ENCODE results near the gene RILPL1.
A peak's percentile ranks its signal among the peaks of the same experiment; 100 is the strongest.
"Not testable (repeated sequence)": the region's sequence is repeated elsewhere in the genome, so short reads cannot be mapped to it uniquely, and the experiment has no call there.

RILPL1 gene

GRCh38 chr12:123492339-123493039, 41.0 kb downstream of the RILPL1 start:
- not testable (repeated sequence) for DNase-seq

- no peak for DNase-seq
Observed at GRCh38 chr12:123491481-123491880, 42.0 kb downstream of the RILPL1 start.

- DNase-seq: no peak
Observed at GRCh38 chr12:123491056-123491455, 42.5 kb downstream of the RILPL1 start.

GRCh38 chr12:123490089-123490488, 43.4 kb downstream of the RILPL1 start:
- no peak for DNase-seq

GRCh38 chr12:123489580-123489979, 43.9 kb downstream of the RILPL1 start:
- no peak for DNase-seq

GRCh38 chr12:123488539-123489230, 44.8 kb downstream of the RILPL1 start:
- no peak for DNase-seq

- no peak for DNase-seq
Observed at GRCh38 chr12:123487428-123487827, 46.1 kb downstream of the RILPL1 start.

GRCh38 chr12:123485756-123486155, 47.8 kb downstream of the RILPL1 start:
- no peak for DNase-seq

- DNase-seq: no peak
Observed at GRCh38 chr12:123483602-123484248, 49.8 kb downstream of the RILPL1 start.

GRCh38 chr12:123482876-123483275, 50.6 kb downstream of the RILPL1 start:
- DNase-seq: no peak

GRCh38 chr12:123481251-123481650, 52.3 kb downstream of the RILPL1 start:
- DNase-seq: not testable (repeated sequence)

- no peak for DNase-seq
Observed at GRCh38 chr12:123479442-123480180, 53.9 kb downstream of the RILPL1 start.

GRCh38 chr12:123478762-123479161, 54.8 kb downstream of the RILPL1 start:
- no peak for DNase-seq

- no peak for DNase-seq
Observed at GRCh38 chr12:123478069-123478468, 55.5 kb downstream of the RILPL1 start.

- DNase-seq: no peak
Observed at GRCh38 chr12:123475246-123475703, 58.2 kb downstream of the RILPL1 start.

- DNase-seq: no peak
Observed at GRCh38 chr12:123474485-123475245, 58.9 kb downstream of the RILPL1 start.

GRCh38 chr12:123472438-123472849, 61.1 kb downstream of the RILPL1 start:
- DNase-seq: no peak

GRCh38 chr12:123471374-123472068, 62.0 kb downstream of the RILPL1 start:
- no peak for DNase-seq

- no peak for DNase-seq
Observed at GRCh38 chr12:123469978-123470377, 63.5 kb downstream of the RILPL1 start.

- DNase-seq: peak; percentile 50
Observed at GRCh38 chr12:123468786-123469185, 64.7 kb downstream of the RILPL1 start.

- DNase-seq: no peak
Observed at GRCh38 chr12:123465084-123465483, 68.4 kb downstream of the RILPL1 start.

- not testable (repeated sequence) for DNase-seq
Observed at GRCh38 chr12:123463174-123463573, 70.3 kb downstream of the RILPL1 start.
